Glomerular endothelial cell (primary cell): ENCODE results near the gene CRY1. TPM values are rescaled to one million over a fixed set of nuclear protein-coding genes. Genes with fewer than 3 reads are reported as not detected.

Experiments
- DNase-seq: peaks from one replicate; pipeline ENCODE4 v3.0.0-alpha.2; 2011; ENCODE audit warnings: low read depth, low spot score; ENCODE audit errors: extremely low read depth
- total RNA-seq: library from RNA; depleted of rRNA; stranded (reverse); fragments of >200 nt; gene quantifications from 2 replicates; pipeline ENCODE4 v1.2.3, GENCODE V29; 2015

CRY1 gene
- total RNA-seq, result 10.6 and 24.4 TPM in 2 replicates

DNA sequence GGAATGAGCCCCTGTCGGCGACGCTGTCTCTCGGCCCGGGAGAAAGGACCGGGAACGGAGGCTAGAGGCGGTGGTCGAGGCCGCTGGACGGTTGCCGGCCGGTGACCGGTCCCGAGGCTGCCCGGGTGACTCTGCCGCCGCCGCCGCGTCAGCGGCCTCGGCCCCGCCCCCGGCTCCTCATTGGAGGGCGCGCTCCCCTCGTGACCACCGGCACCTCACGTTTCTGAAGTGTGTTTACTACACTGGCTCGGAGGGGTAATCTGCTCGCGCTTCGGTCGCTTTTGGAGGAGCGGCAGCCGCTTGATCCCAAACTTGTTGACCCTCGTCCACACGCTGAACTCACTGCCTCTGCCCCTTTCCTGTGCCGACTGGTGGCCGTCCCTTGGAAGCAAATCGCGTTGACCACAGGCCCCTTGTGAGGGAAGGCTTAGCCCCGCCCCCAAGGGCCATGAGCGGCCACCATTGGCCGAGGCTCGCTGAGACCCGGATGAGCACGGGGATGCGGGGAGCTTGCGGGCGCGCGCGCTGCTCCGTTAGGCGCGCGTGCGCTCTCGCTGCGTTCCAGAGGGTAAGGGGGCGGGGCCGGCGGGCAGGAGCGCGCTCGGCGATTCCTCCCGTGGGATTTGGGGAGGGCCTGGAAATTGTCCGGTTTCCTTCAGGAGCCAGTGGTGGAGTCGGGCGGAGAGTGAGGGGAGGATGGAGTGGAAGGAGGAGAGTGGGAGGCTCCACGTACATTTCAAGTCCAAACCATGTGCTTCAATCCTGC is at the start of gene CRY1:
CRY1 (minus strand) TSS at position 133 of the 766 bp plus-strand sequence. CDS start 588 bp downstream, outside the sequence.
- peak; percentile 65 for DNase-seq

DNA sequence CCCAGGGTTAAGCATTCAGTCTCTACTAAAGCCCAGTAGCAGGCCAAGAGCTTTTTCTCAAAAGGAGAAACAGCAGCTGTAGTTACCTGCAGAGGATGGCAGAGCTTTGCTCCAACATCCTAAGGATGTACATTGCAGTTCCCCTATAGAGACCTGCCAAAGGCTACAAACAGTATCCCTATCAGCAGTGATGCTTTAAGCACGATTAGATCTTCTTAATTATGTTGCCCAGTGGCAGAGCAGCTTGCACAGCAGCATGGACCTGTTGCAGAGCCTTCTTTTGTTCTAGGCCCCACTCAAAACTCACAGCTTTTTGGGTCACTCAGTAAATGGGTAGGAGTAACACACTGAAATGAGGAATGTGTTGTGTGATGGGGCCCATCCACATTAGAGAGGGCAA is 46.4 kb upstream of the CRY1 start:
- no peak for DNase-seq

GRCh38 chr12:107138990-107139389 is 45.6 kb upstream of the CRY1 start:
- no peak for DNase-seq

DNA sequence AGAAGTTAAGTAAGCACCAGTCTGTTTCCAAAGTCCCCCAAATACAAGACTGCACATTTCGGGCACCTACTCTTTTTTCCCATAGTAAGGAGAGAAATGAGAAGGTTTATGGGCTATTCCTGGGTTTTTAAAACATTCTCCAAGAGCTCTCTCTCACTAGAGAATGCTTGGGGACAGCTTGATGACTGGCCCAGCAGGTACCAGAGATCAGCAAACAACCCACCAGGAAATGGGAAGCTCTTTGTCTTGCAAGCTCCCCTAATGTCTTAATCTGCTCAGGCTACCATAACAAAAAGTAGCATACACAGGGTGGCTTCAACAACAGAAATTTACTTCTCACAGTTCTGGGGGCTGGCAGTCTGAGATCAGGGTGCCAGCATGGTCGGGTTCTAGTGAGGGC is 41.8 kb upstream of the CRY1 start:
- DNase-seq, result no peak

DNA sequence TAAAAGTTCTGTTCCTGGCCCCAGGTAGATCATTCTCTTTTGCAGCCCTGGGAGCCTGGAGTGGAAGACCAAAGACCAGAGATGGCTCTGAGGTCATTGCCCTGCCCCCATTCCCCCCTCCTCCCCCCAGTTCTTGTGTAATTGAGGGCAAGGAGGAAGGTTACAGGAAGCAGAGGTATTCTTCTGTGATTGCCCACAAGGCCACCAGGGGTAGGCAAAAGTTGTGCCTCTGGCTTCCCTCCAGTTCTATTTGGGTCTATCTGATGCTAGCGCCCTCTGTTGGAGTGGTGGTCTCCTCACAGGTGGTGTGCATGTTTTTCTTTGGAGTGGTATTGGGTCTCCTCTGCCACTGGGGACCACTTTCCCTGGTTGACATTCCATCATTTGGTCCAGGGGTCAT is 41.2 kb upstream of the CRY1 start:
- DNase-seq, result no peak

GRCh38 chr12:107133462-107133861 is 40.1 kb upstream of the CRY1 start:
- no peak for DNase-seq

GRCh38 chr12:107131832-107132616 is 38.7 kb upstream of the CRY1 start:
- peak; percentile 34 for DNase-seq

GRCh38 chr12:107130830-107131611 is 37.7 kb upstream of the CRY1 start:
- no peak for DNase-seq

DNA sequence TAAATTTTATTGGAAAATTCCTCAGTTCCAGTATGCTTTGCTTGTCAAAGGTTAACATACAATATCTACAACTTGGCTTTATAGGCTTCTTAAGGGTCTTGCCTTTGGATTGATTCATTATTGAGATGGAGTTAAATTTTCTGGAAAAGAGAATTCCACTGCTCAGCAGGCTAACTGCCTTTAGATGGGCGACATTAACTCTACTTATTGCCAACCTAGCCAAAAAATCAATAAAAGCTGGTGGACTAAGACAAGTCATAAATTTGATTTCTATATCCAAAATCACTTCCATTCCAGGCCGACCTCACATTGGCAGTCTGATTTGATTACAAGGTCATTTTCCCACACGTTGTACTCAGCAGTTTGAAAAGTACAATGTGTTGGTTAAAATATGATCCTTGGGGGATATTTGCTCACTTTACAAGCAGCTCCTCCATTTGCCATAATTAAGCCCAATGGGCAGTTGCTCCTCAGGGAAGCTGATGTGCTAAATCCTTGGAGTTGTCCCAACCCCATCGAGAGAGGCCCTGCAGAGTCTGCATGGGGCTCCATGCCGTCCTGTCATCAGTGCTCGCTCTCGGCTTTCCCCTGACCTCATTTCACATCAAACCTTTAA is 36.1 kb upstream of the CRY1 start:
- DNase-seq, result no peak

- no peak for DNase-seq
These were observed 34.4 kb upstream of the CRY1 start for GRCh38 chr12:107127482-107128430.

DNA sequence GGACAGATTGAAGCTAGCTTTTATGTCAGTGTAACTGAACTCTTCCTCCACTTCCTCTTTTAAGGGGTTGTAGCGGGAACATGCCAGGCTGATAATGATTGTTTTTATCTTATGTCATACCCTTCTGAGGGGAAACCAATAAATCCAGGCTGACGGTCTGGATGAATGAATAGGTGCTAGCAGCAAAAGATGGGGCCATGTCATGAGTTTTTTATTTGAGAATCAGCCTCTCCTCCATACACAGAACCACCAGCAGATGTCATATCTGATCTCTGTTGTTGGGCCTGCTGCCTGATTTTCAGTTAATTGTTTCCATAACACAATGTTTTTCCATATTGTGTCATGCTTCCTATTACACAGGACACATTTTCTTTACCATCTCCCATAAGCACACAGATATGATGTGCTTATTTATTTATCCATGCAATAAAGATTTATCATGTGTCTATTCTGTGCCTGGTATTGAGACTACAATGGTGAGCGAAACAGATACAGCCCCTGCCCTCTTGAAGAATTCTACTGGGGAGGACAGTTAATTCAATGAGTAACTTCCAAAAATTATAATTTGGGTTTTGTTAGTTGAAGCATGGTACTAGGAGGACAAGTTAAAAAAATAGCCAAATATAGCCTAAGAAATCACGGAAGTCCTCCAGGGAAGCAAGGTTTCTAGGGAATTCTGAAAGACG is 33.6 kb upstream of the CRY1 start:
- DNase-seq, result no peak

DNA sequence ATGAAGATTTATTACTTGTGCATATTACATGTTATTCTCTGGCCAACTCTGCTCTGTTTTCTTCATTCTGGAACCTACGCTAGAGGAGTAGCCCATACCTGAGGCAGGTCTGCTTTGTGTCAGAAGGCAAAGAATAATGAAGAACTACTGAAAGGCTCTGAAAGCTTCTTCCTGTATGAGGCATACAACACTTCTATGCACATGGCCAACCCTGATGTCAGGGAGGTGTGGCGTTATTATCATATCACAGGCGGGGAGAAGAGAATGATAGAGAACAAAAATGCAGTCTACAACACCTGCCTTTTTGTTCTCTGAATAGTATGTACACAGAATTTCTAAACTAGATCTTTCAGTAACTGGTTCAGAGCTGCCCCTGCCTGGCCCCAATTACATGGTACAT is 32.5 kb upstream of the CRY1 start:
- DNase-seq, result no peak

- DNase-seq, result no peak
These were observed 29.2 kb upstream of the CRY1 start for GRCh38 chr12:107122452-107122958.

GRCh38 chr12:107119091-107119490 is 25.7 kb upstream of the CRY1 start:
- no peak for DNase-seq

DNA sequence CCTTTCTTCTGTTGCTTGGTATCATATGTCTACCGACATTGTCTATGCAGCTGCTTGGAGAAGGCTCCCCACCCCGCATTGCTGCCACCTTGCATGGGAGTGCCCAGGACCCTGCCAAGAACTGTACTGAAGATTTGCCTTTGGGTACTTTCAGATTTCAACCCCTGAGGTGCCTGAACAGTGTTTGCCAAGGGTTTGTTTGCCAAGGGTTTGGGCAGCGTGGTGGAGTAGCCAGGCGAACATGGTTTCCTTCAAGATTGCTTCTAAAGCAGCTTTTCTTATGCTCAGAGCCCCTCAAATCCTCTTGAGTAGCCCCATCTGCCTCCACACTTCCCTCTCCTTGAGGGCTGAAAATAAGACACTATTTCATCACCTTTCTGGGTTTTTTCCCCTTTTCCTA is 25.3 kb upstream of the CRY1 start:
- DNase-seq, result no peak

GRCh38 chr12:107115119-107115518 is 21.8 kb upstream of the CRY1 start:
- DNase-seq, result no peak

- DNase-seq, result no peak
These were observed 18.0 kb upstream of the CRY1 start for GRCh38 chr12:107111314-107111713.

DNA sequence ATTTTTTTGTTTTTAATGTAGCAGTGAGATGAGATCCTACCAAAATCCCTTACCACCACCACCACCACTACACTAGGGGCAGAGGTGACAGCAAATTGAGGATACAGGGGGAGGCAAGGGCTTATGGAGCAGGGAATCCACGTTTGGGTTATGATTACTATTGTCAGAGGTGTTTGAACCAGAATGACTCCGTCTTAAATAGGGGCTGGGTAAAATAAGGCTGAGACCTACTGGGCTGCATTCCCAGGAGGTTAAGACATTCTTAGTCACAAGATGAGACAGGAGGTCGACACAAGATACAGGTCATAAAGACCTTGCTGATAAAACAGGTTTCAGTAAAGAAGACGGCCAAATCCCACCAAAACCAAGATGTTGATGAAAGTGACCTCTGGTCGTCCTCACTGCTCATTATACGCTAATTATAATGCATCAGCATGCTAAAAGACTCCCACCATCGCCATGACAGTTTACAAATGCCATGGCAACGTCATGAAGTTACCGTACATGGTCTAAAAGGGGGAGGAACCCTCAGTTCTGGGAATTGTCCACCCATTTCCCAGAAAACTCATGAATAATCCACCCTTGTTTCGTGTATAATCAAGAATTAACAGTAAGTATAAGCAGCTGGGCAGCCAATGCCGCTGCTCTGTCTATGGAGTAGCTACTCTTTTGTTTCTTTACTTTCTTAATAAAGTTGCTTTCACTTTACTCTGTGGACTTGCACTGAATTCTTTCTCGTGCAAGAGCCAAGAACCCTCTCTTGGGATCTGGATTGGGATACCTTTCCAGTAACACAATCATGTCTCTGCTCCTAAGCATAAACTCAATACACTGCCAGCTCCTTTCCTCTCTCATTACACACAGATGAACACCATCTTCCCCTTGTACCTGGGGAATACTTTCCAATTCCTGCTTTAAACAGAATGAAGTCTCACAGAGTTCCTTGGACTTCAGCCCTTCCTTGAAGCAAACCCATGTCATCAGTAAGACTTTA is 16.7 kb upstream of the CRY1 start:
- no peak for DNase-seq
